SW 1271 (cell line): ENCODE data around the gene NAPG.
"Not testable (repeated sequence)": the region's sequence is repeated elsewhere in the genome, so short reads cannot be mapped to it uniquely, and the experiment has no call there.

ENCODE experiments used
- DNase-seq, 2 experiments: peaks; one replicate each; lab custom pipeline; 2025; lab: John Stamatoyannopoulos, UW

The NAPG gene

GRCh38 chr18:10514601-10515000, 11.2 kb upstream of the NAPG start:
- DNase-seq = no peak

GRCh38 chr18:10515456-10515855, 10.4 kb upstream of the NAPG start:
- no peak for DNase-seq

- DNase-seq = no peak
These were observed 9.7 kb upstream of the NAPG start for GRCh38 chr18:10516078-10516477.

GRCh38 chr18:10518595-10519255, 7.1 kb upstream of the NAPG start:
- DNase-seq = no peak

- no peak for DNase-seq
These were observed 6.5 kb upstream of the NAPG start for GRCh38 chr18:10519366-10519765.

GRCh38 chr18:10519999-10520935, 5.6 kb upstream of the NAPG start:
- DNase-seq = peak in 1 of 2 experiments; percentile 34

GRCh38 chr18:10521566-10521965, 4.3 kb upstream of the NAPG start:
- no peak for DNase-seq

GRCh38 chr18:10522574-10522973, 3.3 kb upstream of the NAPG start:
- no peak for DNase-seq

GRCh38 chr18:10523544-10523943, 2.3 kb upstream of the NAPG start:
- no peak for DNase-seq

GRCh38 chr18:10524507-10525370, 1.1 kb upstream of the NAPG start:
- no peak for DNase-seq

GRCh38 chr18:10525371-10525691, 496 bp upstream of the NAPG start:
- no peak for DNase-seq

- DNase-seq = no peak
These were observed 728 bp downstream of the NAPG start for GRCh38 chr18:10526561-10526949.

- no peak for DNase-seq
These were observed 2.6 kb downstream of the NAPG start for GRCh38 chr18:10528439-10528838.

GRCh38 chr18:10530002-10530401, 4.2 kb downstream of the NAPG start:
- no peak for DNase-seq

- no peak for DNase-seq
These were observed 5.0 kb downstream of the NAPG start for GRCh38 chr18:10530852-10531251.

GRCh38 chr18:10533111-10533510, 7.3 kb downstream of the NAPG start:
- no peak for DNase-seq

- DNase-seq = no peak
These were observed 10.5 kb downstream of the NAPG start for GRCh38 chr18:10536280-10536679.

- DNase-seq = no peak
These were observed 11.9 kb downstream of the NAPG start for GRCh38 chr18:10537765-10538164.

GRCh38 chr18:10539124-10539523, 13.3 kb downstream of the NAPG start:
- DNase-seq = not testable (repeated sequence)

- no peak for DNase-seq
These were observed 17.4 kb downstream of the NAPG start for GRCh38 chr18:10543277-10543676.

GRCh38 chr18:10544093-10544748, 18.4 kb downstream of the NAPG start:
- no peak for DNase-seq
